Neural crest cell (in vitro differentiated cells): ENCODE data around the gene EFEMP1. TPM values are rescaled to one million over a fixed set of nuclear protein-coding genes. Genes with fewer than 3 reads are reported as not detected.

Experiments
- DNase-seq: peaks from one replicate; pipeline ENCODE4 v3.0.0; 2021; ENCODE audit warnings: low read depth, mixed read lengths, low spot score
- H3K27ac Mint-ChIP-seq: one replicate; pipeline ENCODE4 v1.8.0; 2021; ENCODE audit warnings: mild to moderate bottlenecking, mixed read lengths; ENCODE audit not compliant: unreplicated experiment
- H3K27me3 Mint-ChIP-seq: 2 replicates; pipeline ENCODE4 v1.8.0; 2021; ENCODE audit warnings: low read depth, mild to moderate bottlenecking, mixed read lengths
- H3K36me3 Mint-ChIP-seq: 2 replicates; pipeline ENCODE4 v1.8.0; 2021; ENCODE audit warnings: low read depth, mild to moderate bottlenecking, mixed read lengths
- H3K4me1 Mint-ChIP-seq: 2 replicates; pipeline ENCODE4 v1.8.0; 2021; ENCODE audit warnings: mixed read lengths
- H3K4me3 Mint-ChIP-seq: one replicate; pipeline ENCODE4 v1.8.0; 2021; ENCODE audit warnings: mild to moderate bottlenecking, mixed read lengths
- H3K9me3 Mint-ChIP-seq: 2 replicates; pipeline ENCODE4 v1.8.0; 2021; ENCODE audit warnings: mixed read lengths
- CTCF ChIP-seq: fragments of 200-600 bp; sonication (generic); conservative IDR thresholded peaks from 2 replicates; pipeline ENCODE4 v1.5.0; 2021; ENCODE audit warnings: antibody characterized with exemption, mild to moderate bottlenecking
- total RNA-seq: library from RNA; stranded (reverse); gene quantifications from 2 replicates; pipeline ENCODE4 v1.2.1, GENCODE V29; 2021

Gene EFEMP1
- total RNA-seq, 1 donor from 2014 or later = 4.1 TPM

GRCh38 chr2:55879976-55880375 is 43.6 kb downstream of the EFEMP1 start:
- H3K27me3 Mint-ChIP-seq = no peaks in the 10 kb centered on the region
- no peaks in the 10 kb centered on the region for H3K36me3 Mint-ChIP-seq
- no peak for TF ChIP-seq CTCF
- no peak for DNase-seq
- H3K4me3 Mint-ChIP-seq = no peak overlapping the region
- no peaks in the 10 kb centered on the region for H3K4me1 Mint-ChIP-seq
- H3K9me3 Mint-ChIP-seq = no peaks in the 10 kb centered on the region
- H3K27ac Mint-ChIP-seq = no peak overlapping the region

GRCh38 chr2:55877087-55877436 is 46.5 kb downstream of the EFEMP1 start:
- no peaks in the 10 kb centered on the region for H3K36me3 Mint-ChIP-seq
- H3K27ac Mint-ChIP-seq = no peak overlapping the region
- no peak for DNase-seq
- H3K4me3 Mint-ChIP-seq = no peak overlapping the region
- TF ChIP-seq CTCF = no peak
- H3K9me3 Mint-ChIP-seq = no peaks in the 10 kb centered on the region
- H3K27me3 Mint-ChIP-seq = no peaks in the 10 kb centered on the region
- H3K4me1 Mint-ChIP-seq = no peaks in the 10 kb centered on the region

GRCh38 chr2:55876429-55877086 is 47.0 kb downstream of the EFEMP1 start:
- no peak overlapping the region for H3K4me3 Mint-ChIP-seq
- no peaks in the 10 kb centered on the region for H3K4me1 Mint-ChIP-seq
- no peaks in the 10 kb centered on the region for H3K36me3 Mint-ChIP-seq
- TF ChIP-seq CTCF = no peak
- H3K27ac Mint-ChIP-seq = no peak overlapping the region
- no peaks in the 10 kb centered on the region for H3K9me3 Mint-ChIP-seq
- H3K27me3 Mint-ChIP-seq = no peaks in the 10 kb centered on the region
- no peak for DNase-seq

GRCh38 chr2:55875434-55876135 is 48.0 kb downstream of the EFEMP1 start:
- Mint-ChIP-seq H3K4me1 (no peaks in the 10 kb centered on the region), H3K4me3 (no peak overlapping the region), H3K36me3 (no peaks in the 10 kb centered on the region), H3K27ac (no peak overlapping the region), H3K9me3 (no peaks in the 10 kb centered on the region), H3K27me3 (no peaks in the 10 kb centered on the region)
- TF ChIP-seq CTCF = no peak
- DNase-seq = no peak

- H3K4me3 Mint-ChIP-seq = no peak overlapping the region
- H3K27ac Mint-ChIP-seq = no peak overlapping the region
- H3K4me1 Mint-ChIP-seq = no peaks in the 10 kb centered on the region
- no peak for TF ChIP-seq CTCF
- H3K9me3 Mint-ChIP-seq = no peaks in the 10 kb centered on the region
- no peaks in the 10 kb centered on the region for H3K27me3 Mint-ChIP-seq
- no peaks in the 10 kb centered on the region for H3K36me3 Mint-ChIP-seq
- no peak for DNase-seq
These were observed 49.2 kb downstream of the EFEMP1 start for GRCh38 chr2:55874338-55874737.
